HG02623 (cell line): ENCODE data around the gene WIZ.

Experiments used
- ATAC-seq: cut with Tn5 transposase; IDR thresholded peaks from one replicate; pipeline ENCODE4 v1.9.1; 2021; ENCODE audit warnings: moderate library complexity; ENCODE audit not compliant: unreplicated experiment

The WIZ gene

GRCh38 chr19:15467734-15468214 is 18.0 kb upstream of the WIZ start:
- no peak for ATAC-seq

- no peak for ATAC-seq
These were observed 17.3 kb upstream of the WIZ start for GRCh38 chr19:15466851-15467733.

GRCh38 chr19:15464394-15465385 is 14.9 kb upstream of the WIZ start, which contains the start of gene RASAL3:
RASAL3 (minus strand) TSS chr19:15464544; CDS start chr19:15464358, 186 bp downstream.
- no peak for ATAC-seq

- no peak for ATAC-seq
These were observed 14.2 kb upstream of the WIZ start for GRCh38 chr19:15463861-15464371.

GRCh38 chr19:15461694-15462093 is 11.9 kb upstream of the WIZ start:
- ATAC-seq = no peak

GRCh38 chr19:15457701-15458484 is 8.1 kb upstream of the WIZ start:
- ATAC-seq = no peak

GRCh38 chr19:15456871-15457700 is 7.3 kb upstream of the WIZ start:
- no peak for ATAC-seq

- ATAC-seq = no peak
These were observed 6.7 kb upstream of the WIZ start for GRCh38 chr19:15456441-15456840.

- ATAC-seq = no peak
These were observed 6.2 kb upstream of the WIZ start for GRCh38 chr19:15455996-15456395.

GRCh38 chr19:15453906-15454860 is 4.4 kb upstream of the WIZ start:
- ATAC-seq = no peak

- no peak for ATAC-seq
These were observed 3.4 kb upstream of the WIZ start for GRCh38 chr19:15453091-15453578.

- no peak for ATAC-seq
These were observed 2.6 kb upstream of the WIZ start for GRCh38 chr19:15452111-15453047.

- ATAC-seq = no peak
These were observed 753 bp upstream of the WIZ start for GRCh38 chr19:15450528-15450890.

- no peak for ATAC-seq
These were observed 757 bp downstream of the WIZ start for GRCh38 chr19:15448778-15449619.

- no peak for ATAC-seq
These were observed 1.5 kb downstream of the WIZ start for GRCh38 chr19:15448044-15448777.

GRCh38 chr19:15447057-15447456 is 2.7 kb downstream of the WIZ start:
- no peak for ATAC-seq
